Kidney (tissue), 14 donors: ENCODE measurements around the gene CCDC170. TPM values are rescaled to one million over a fixed set of nuclear protein-coding genes. Genes with fewer than 3 reads are reported as not detected.

Experiments
- DNase-seq, 5 donors: peaks; one replicate each; pipeline ENCODE4 v3.0.0-alpha.2; 2013 to 2020
- FAIRE-seq: peaks from 2 replicates; lab custom pipeline; 2012; peaks lifted over from hg19 to GRCh38; lab: Jason Lieb, UNC
- H3K27ac ChIP-seq, 2 donors: one replicate each; pipeline ENCODE4 v1.7.0; 2013; ENCODE audit warnings: low read depth in 2 of 2, low read length in 2 of 2, inconsistent platforms in 1 of 2
- H3K27me3 ChIP-seq: one replicate; pipeline ENCODE4 v1.7.1; 2013; ENCODE audit warnings: low read length, inconsistent platforms; ENCODE audit not compliant: control insufficient read depth, insufficient read depth
- H3K36me3 ChIP-seq, 3 donors: one replicate each; pipeline versions ENCODE4 v1.7.0 to v1.7.1; 2013; ENCODE audit warnings: low read length in 3 of 3, control low read depth in 1 of 3, inconsistent platforms in 1 of 3; ENCODE audit not compliant: insufficient read depth in 3 of 3, control insufficient read depth in 2 of 3
- H3K4me1 ChIP-seq, 3 donors: one replicate each; pipeline versions ENCODE4 v1.7.0 to v1.7.1; 2013; ENCODE audit warnings: low read length in 3 of 3, inconsistent platforms in 1 of 3, low read depth in 1 of 3; ENCODE audit not compliant: control insufficient read depth in 2 of 3, insufficient read depth in 2 of 3
- H3K4me3 ChIP-seq, 3 donors: one replicate each; pipeline versions ENCODE4 v1.7.0 to v1.8.1; 2013; ENCODE audit warnings: low read length in 3 of 3, control low read depth in 1 of 3, inconsistent platforms in 1 of 3
- H3K9ac ChIP-seq, 3 donors: one replicate each; pipeline versions ENCODE4 v1.7.0 to v1.7.1; 2013; ENCODE audit warnings: low read length in 3 of 3, control low read depth in 1 of 3, inconsistent platforms in 1 of 3
- H3K9me3 ChIP-seq, 3 donors: one replicate each; pipeline versions ENCODE4 v1.7.0 to v1.7.1; 2013; ENCODE audit warnings: low read length in 3 of 3, control low read depth in 1 of 3, inconsistent platforms in 1 of 3; ENCODE audit not compliant: control insufficient read depth in 2 of 3, insufficient read depth in 1 of 3
- intact Hi-C: fragments of 100-400 bp; cut with DNase I; formaldehyde crosslinking; loops from one replicate; pipeline ENCODE4 v1.11.1; 2022
- polyA plus RNA-seq: library from polyadenylated mRNA; stranded (reverse); fragments of 350-450 nt; fragmentation: Illumina TruSeq; extraction: RNeasy Lipid Tissue Mini Kit (QIAGEN cat#74804); gene quantifications from one replicate; pipeline ENCODE4 v1.2.3, GENCODE V29; 2014; ENCODE audit warnings: low read depth, low replicate concordance; ENCODE audit not compliant: insufficient read depth
- total RNA-seq: library from RNA; stranded (reverse); fragmentation: NEBNext Ultra II Directional; extraction: Animal tissue kit (Norgen Biotek cat#: 25700); gene quantifications from one replicate; pipeline ENCODE4 v1.2.1, GENCODE V29; 2021
- TF ChIP-seq, protein P1 (sequence below): IDR thresholded peaks from 3 replicates; pipeline ENCODE4 v1.5.1; 2012; ENCODE audit warnings: mild to moderate bottlenecking, moderate library complexity, borderline replicate concordance; ENCODE audit not compliant: insufficient read depth; ENCODE audit errors: extremely low read depth
- donor health status: control.
- donor health status: control.
- donor health status: control.
- donor health status: control.
- donor health status: control.
- donor health status: DM: yes; HTN: yes; CAD: no.
- donor health status: Normal renal cell carcinoma (clear cell type).

The CCDC170 gene
- total and polyA plus RNA-seq, 2 donors from 2014 or later, result 0.34 to 2.1 TPM

DNA sequence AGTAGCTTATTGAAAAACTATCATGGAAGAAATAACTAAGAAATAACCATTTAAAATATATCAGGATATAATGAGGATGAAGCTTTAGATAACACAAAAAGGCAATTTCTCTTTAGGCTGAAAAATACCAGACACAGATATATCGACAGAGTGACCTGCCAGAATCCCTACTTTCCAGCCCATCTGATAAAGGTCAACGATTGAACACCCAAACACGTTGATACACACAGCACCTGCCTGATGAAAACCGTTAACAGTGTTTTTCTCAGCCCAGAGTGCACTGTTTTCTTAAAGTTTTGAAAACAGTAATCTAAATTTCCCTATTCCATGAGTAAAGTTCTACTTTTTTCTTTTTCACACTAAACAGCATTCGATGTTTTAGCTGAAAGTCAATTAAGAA, 170.6 kb downstream of the CCDC170 start:
- no peaks in the 10 kb centered on the region for H3K36me3 ChIP-seq
- TF ChIP-seq, protein P1, sequence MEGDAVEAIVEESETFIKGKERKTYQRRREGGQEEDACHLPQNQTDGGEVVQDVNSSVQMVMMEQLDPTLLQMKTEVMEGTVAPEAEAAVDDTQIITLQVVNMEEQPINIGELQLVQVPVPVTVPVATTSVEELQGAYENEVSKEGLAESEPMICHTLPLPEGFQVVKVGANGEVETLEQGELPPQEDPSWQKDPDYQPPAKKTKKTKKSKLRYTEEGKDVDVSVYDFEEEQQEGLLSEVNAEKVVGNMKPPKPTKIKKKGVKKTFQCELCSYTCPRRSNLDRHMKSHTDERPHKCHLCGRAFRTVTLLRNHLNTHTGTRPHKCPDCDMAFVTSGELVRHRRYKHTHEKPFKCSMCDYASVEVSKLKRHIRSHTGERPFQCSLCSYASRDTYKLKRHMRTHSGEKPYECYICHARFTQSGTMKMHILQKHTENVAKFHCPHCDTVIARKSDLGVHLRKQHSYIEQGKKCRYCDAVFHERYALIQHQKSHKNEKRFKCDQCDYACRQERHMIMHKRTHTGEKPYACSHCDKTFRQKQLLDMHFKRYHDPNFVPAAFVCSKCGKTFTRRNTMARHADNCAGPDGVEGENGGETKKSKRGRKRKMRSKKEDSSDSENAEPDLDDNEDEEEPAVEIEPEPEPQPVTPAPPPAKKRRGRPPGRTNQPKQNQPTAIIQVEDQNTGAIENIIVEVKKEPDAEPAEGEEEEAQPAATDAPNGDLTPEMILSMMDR, result no peak
- DNase-seq, result no peak
- H3K9ac ChIP-seq, result no peak overlapping the region
- intact Hi-C loops, result no loop called here
- no peak overlapping the region for H3K27ac ChIP-seq
- no peaks in the 10 kb centered on the region for H3K27me3 ChIP-seq
- peaks cover 0 to 22% (median 3%) of the 10 kb centered on the region in 3 donors for H3K4me1 ChIP-seq
- FAIRE-seq, result no peak
- no peak overlapping the region for H3K4me3 ChIP-seq
- no peaks in the 10 kb centered on the region for H3K9me3 ChIP-seq

GRCh38 chr6:151665329-151665728, 171.5 kb downstream of the CCDC170 start:
- TF ChIP-seq, protein P1, result no peak
- Histone ChIP-seq H3K36me3 (no peaks in the 10 kb centered on the region), H3K27me3 (no peaks in the 10 kb centered on the region), H3K9ac (no peak overlapping the region), H3K4me1 (peaks cover 0 to 26% (median 4%) of the 10 kb centered on the region in 3 donors), H3K9me3 (no peaks in the 10 kb centered on the region), H3K4me3 (peak overlapping the region in 1 of 3 donors; percentile 11), H3K27ac (peak overlapping the region in 1 of 2 donors; percentile 39)
- peak in 1 of 5 donors; percentile 22 for DNase-seq
- FAIRE-seq, result no peak
- intact Hi-C loops, result no loop called here

DNA sequence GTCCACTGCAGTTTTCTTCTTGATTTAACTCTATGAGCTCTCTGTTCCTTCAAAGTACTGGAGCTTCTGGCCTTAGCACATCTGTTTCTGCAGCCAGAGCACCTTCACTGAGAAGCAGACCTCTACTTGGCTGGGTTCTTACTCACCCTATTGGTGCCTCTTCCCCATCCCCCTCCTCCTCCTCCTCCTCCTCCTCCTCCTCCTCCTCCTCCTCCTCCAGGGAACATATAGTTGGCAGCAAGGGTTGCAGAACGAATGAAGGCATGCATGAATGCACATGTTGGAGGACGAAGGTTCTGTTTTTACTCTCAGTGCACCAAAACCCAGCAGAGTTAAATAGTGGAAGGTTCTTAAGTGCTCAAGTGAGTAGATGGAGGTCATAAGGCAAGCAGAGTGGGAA, 172.7 kb downstream of the CCDC170 start:
- H3K9ac ChIP-seq, result no peak overlapping the region
- TF ChIP-seq, protein P1, result no peak
- no peak for DNase-seq
- peaks cover 0 to 26% (median 4%) of the 10 kb centered on the region in 3 donors for H3K4me1 ChIP-seq
- peak overlapping the region in 1 of 2 donors; percentile 39 for H3K27ac ChIP-seq
- no peak for FAIRE-seq
- H3K4me3 ChIP-seq, result peak overlapping the region in 1 of 3 donors; percentile 14
- no peaks in the 10 kb centered on the region for H3K9me3 ChIP-seq
- no peaks in the 10 kb centered on the region for H3K27me3 ChIP-seq
- intact Hi-C loops, result no loop called here
- H3K36me3 ChIP-seq, result no peaks in the 10 kb centered on the region

- H3K27ac ChIP-seq, result peak overlapping the region; percentile 79 to 87
- H3K36me3 ChIP-seq, result no peaks in the 10 kb centered on the region
- peak overlapping the region in 2 of 3 donors; percentile 12 to 32 for H3K4me3 ChIP-seq
- H3K4me1 ChIP-seq, result peaks cover 0 to 14% (median 4%) of the 10 kb centered on the region in 3 donors
- H3K9me3 ChIP-seq, result no peaks in the 10 kb centered on the region
- intact Hi-C loops, result no loop called here
- DNase-seq (no peak), FAIRE-seq (no peak)
- H3K27me3 ChIP-seq, result no peaks in the 10 kb centered on the region
- no peak overlapping the region for H3K9ac ChIP-seq
- TF ChIP-seq, protein P1, result no peak
Measured at GRCh38 chr6:151669208-151669560, 175.4 kb downstream of the CCDC170 start.
